Measurements from ENCODE around the gene COL15A1.
"Not testable (repeated sequence)": the region's sequence is repeated elsewhere in the genome, so short reads cannot be mapped to it uniquely, and the experiment has no call there.

Gene COL15A1

GRCh38 chr9:99092643-99093491, 149.2 kb downstream of the COL15A1 start:
- FAIRE-seq = no peak

GRCh38 chr9:99093492-99093791, 149.7 kb downstream of the COL15A1 start:
- no peak for FAIRE-seq

GRCh38 chr9:99095565-99095964, 151.9 kb downstream of the COL15A1 start:
- no peak for FAIRE-seq

GRCh38 chr9:99096409-99096808, 152.7 kb downstream of the COL15A1 start:
- FAIRE-seq = no peak

- FAIRE-seq = not testable (repeated sequence)
These were observed 156.3 kb downstream of the COL15A1 start for GRCh38 chr9:99099806-99100585.

GRCh38 chr9:99101271-99101670, 157.6 kb downstream of the COL15A1 start:
- no peak for FAIRE-seq

GRCh38 chr9:99101812-99102211, 158.1 kb downstream of the COL15A1 start:
- FAIRE-seq = no peak

- FAIRE-seq = no peak
These were observed 159.6 kb downstream of the COL15A1 start for GRCh38 chr9:99103054-99103895.

- no peak for FAIRE-seq
These were observed 160.3 kb downstream of the COL15A1 start for GRCh38 chr9:99103901-99104458.

- no peak for FAIRE-seq
These were observed 160.9 kb downstream of the COL15A1 start, which contains the start of gene TGFBR1 for GRCh38 chr9:99104459-99105151. TGFBR1 (plus strand) TSS chr9:99105113; CDS start chr9:99105206, 93 bp downstream.

- FAIRE-seq = no peak
These were observed 161.7 kb downstream of the COL15A1 start for GRCh38 chr9:99105152-99106043.

- FAIRE-seq = no peak
These were observed 162.3 kb downstream of the COL15A1 start for GRCh38 chr9:99106044-99106375.

- no peak for FAIRE-seq
These were observed 163.7 kb downstream of the COL15A1 start for GRCh38 chr9:99107421-99107820.

- FAIRE-seq = no peak
These were observed 164.4 kb downstream of the COL15A1 start for GRCh38 chr9:99108131-99108530.

- FAIRE-seq = no peak
These were observed 165.8 kb downstream of the COL15A1 start for GRCh38 chr9:99109522-99109921.

GRCh38 chr9:99112750-99113413, 169.2 kb downstream of the COL15A1 start:
- no peak for FAIRE-seq

- no peak for FAIRE-seq
These were observed 169.8 kb downstream of the COL15A1 start for GRCh38 chr9:99113414-99114048.

- no peak for FAIRE-seq
These were observed 170.3 kb downstream of the COL15A1 start for GRCh38 chr9:99114049-99114440.

- FAIRE-seq = no peak
These were observed 171.3 kb downstream of the COL15A1 start for GRCh38 chr9:99114846-99115500.

GRCh38 chr9:99116003-99116411, 172.3 kb downstream of the COL15A1 start:
- FAIRE-seq = no peak
